Breast epithelium (tissue), 3 donors: Measurements from ENCODE around the gene SMC4.

ENCODE experiments used
- CTCF ChIP-seq, 3 donors: fragments of 450-650 bp; IDR thresholded peaks; one replicate each; pipeline ENCODE4 v1.5.1; 2016 to 2017; ENCODE audit warnings: antibody characterized with exemption in 3 of 3, mild to moderate bottlenecking in 3 of 3, moderate library complexity in 3 of 3
- POLR2A ChIP-seq: fragments of 450-650 bp; IDR thresholded peaks from one replicate; pipeline ENCODE4 v1.6.1; 2016; ENCODE audit warnings: antibody characterized with exemption, mild to moderate bottlenecking, moderate library complexity

GRCh38 chr3:160370987-160371857 lies 28.2 kb upstream of the SMC4 start:
- no peak for TF ChIP-seq CTCF (IDR thresholded peaks at IDR 0.05)
- TF ChIP-seq POLR2A = no peak
